ENCODE data around the gene EPHA1. TPM values are rescaled to one million over a fixed set of nuclear protein-coding genes. Genes with fewer than 3 reads are reported as not detected.

The EPHA1 gene
- not detected in 2 replicates for polyA plus RNA-seq

GRCh38 chr7:143408686-143409561 lies at the start of gene EPHA1:
EPHA1 (minus strand) TSS chr7:143408856; CDS start chr7:143408805, 51 bp downstream.

GRCh38 chr7:143443153-143443552 lies 34.5 kb upstream of the EPHA1 start, which contains the start of gene TAS2R60:
TAS2R60 (plus strand) TSS chr7:143443453; CDS start chr7:143443453, 0 bp downstream.

GRCh38 chr7:143380646-143381426 lies 27.8 kb downstream of the EPHA1 start, which contains the start of gene ZYX:
ZYX (plus strand) TSS chr7:143381345; CDS start chr7:143381572, 227 bp downstream.

GRCh38 chr7:143362131-143363015 lies 46.3 kb downstream of the EPHA1 start, which contains the start of gene FAM131B:
FAM131B (minus strand) TSS chr7:143362713; CDS start chr7:143362603, 110 bp downstream.

Other genes with a start within 250 kb of the EPHA1 start
- not detected in 2 replicates for gene TAS2R39, start 225.4 kb downstream of the EPHA1 start, polyA plus RNA-seq
- gene TAS2R40, start 186.8 kb downstream of the EPHA1 start, polyA plus RNA-seq: not detected in 2 replicates
- 54.2 and 54.6 TPM in 2 replicates for gene GSTK1, start 145.4 kb downstream of the EPHA1 start, polyA plus RNA-seq
- 2.9 TPM in 1 of 2 replicates, not detected in the other for gene TMEM139, start 123.9 kb downstream of the EPHA1 start, polyA plus RNA-seq
- gene CASP2, start 120.5 kb downstream of the EPHA1 start, polyA plus RNA-seq: 1.3 and 3.5 TPM in 2 replicates
- gene CLCN1, start 92.7 kb downstream of the EPHA1 start, polyA plus RNA-seq: not detected in 2 replicates
- gene FAM131B, start 46.1 kb downstream of the EPHA1 start, polyA plus RNA-seq: 0.35 and 3.6 TPM in 2 replicates
- 1.4 and 4.9 TPM in 2 replicates for gene ZYX, start 27.5 kb downstream of the EPHA1 start, polyA plus RNA-seq
- not detected in 2 replicates for gene TAS2R60, start 34.6 kb upstream of the EPHA1 start, polyA plus RNA-seq
- not detected in 2 replicates for gene TAS2R41, start 69.0 kb upstream of the EPHA1 start, polyA plus RNA-seq
- gene CTAGE15, start 162.9 kb upstream of the EPHA1 start, polyA plus RNA-seq: not detected in 2 replicates
- 0.31 and 0.32 TPM in 2 replicates for gene TCAF2, start 212.1 kb upstream of the EPHA1 start, polyA plus RNA-seq